ENCODE measurements around the gene HERPUD2.
"Not testable (repeated sequence)": the region's sequence is repeated elsewhere in the genome, so short reads cannot be mapped to it uniquely, and the experiment has no call there.

HERPUD2 gene

DNA sequence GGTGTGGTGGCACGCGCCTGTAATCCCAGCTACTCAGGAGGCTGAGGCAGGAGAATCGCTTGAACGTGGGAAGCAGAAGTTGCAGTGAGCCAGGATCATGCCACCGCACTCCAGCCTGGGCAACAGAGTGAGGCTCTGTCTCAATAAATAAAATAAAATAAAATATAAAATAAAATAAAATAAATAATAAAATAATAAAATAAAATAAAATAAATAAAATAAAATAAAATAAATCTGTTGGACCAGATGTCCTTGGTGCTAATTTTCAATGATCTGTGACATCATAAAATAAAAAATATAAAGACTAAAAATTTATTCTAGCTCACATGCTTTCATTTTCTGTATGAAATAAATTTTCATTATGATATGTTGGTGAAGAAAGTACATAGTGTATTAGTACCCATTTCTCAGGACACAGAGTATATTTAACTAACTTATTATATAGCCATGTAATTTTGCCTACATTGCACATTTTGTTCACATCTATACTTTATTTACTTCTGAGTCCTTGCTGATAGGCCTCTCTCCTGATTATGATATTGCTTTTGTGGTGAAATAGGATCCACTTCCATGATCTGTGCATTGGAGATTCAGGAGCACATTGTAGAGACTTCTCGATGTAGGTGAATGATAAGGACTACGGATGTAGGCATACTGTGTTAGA, 17.8 kb upstream of the HERPUD2 start:
- DNase-seq: no peak

DNA sequence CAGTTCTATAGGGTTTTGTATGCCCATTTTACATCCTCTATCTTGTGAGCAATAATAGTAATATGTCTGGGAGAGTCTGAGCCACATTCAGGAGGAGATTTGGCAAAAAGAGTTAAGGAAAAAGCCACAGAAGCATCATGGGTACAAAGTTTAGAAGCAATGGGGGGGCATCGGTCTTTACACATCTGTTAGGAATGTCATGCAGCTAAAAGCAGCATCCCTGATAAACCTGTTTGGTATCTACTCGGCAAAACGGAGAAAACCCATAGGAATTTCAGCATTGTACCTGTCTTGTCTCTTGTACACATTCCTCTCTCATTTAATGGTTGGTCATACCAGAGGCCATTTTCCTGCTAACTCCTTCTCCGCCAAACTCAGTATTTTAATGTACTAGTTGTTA, 12.5 kb upstream of the HERPUD2 start:
- no peak for DNase-seq

DNA sequence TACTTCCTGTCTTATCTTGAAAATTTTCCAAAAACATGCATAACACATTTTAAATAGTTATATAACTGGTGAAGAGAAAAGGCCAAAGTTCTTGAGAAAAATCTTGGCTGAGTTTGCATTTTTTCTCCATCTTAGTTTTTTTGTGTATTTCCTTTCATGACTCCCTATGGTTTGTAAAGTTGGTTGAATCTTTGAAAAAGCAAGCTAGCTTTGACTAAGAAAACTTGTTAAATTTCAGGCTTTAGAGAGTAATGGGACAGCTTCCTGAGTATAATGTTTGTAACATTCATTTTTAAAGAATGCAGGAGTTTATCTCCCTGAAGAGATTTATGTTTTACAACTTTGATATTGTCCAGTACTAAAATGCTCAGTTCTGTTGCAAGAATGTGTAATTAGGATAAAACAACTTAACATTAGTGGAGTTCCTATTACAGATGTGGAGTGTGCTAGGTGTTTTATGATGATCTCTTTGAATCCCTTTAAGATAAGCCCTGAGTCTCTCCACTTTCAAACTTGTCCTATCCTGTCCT, 11.1 kb upstream of the HERPUD2 start:
- DNase-seq: no peak

DNA sequence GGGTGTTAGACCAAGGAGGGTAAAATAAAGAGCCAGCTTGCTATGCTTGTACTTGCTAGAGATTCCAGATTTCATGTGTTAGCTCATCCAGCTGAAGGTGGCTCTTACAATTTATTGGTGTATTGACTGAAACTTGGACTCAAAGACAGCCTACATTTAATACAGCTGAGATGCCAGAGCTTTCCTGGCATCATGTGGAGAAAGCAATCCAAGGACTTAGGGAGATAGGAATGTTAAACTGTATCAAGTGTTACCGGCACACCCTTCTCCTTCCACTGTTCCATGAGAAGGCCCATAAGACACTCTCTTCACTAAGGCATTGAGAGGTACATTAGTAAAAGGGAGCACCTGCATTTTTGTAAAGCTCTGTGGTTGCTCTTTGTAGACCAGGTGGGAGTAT, 9.3 kb upstream of the HERPUD2 start:
- DNase-seq: no peak

DNA sequence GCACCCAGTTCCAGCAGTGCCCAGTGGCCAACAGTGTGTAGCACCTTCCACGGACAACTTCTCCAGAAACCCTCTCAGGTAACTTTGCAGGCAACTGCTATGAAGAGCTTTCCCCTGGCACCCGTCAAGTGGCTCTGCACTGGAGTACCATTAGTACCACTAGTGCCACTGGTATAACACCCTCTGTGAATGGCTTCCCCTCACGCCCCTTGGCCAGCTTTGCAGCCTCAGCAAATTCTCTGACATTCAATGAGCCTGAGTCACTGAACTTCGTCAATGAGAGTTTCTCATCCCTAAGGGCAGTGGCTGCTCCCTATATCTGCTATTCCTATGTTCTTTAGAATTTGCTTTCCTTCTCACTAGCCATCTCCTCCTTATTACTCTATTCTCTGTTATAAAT, 7.6 kb upstream of the HERPUD2 start:
- DNase-seq: no peak

DNA sequence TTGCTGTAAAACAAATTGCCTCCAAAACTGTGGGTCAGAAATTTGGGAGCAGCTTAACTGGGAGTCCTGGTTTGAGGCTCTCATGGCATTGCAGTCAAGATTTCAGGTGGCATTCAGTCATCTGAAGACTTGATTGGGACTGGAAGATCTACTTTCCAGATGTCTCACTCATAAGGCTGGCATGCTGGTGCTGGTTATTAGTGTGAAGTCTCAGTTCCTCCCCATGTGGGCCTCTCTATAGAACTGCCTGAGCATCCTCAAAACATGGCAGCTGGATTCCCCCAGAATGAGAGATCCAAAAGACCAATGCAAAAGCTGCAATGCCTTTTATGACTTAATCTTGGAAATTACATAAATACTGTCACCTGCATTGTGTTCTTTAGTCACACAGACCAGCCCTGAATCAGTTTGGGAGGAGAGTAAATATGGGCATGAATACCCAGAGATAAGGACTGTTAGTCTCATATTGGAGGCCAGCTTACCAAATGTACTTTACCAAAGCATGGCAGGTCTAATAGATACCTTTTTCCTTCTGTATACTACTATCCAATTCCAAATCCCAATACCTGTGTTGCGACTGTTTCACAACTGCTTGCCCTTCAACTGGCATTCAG, 6.5 kb upstream of the HERPUD2 start:
- no peak for DNase-seq

DNA sequence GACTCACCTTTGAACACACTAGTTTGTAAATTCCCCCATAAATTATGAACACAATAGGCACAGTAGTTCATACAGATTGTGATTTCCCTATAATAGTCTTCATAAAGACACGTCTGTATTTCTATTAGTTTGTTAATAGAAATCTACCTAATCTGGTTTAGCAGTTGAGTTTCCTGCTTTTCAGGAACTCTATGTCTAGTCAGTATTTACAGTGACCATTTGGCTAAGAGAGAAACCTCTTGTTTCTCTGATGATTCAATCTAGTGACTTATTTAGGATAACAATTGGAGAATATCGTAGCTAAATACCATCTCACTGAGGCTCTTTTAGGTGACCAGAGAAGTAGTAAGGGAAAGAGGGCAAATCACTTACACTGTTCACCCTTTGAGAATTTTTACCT, 5.9 kb upstream of the HERPUD2 start:
- no peak for DNase-seq

DNA sequence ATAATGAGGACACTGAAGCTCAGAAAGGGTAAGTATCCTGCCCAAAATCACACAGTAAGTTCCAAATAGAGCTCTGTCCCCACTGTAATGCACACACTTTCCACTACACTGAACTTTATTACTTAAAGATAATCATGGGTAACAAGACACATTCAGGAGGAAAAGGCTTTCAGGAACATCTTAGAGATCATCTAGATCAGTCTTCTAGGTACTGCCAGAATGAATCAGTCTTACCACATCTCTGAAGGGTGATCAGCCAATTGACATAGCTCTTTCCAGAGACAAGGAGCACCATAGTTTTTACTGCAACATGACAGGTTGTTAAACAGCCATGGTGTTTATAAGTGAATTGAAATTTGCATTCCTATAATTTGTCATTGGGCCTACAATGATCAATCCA, 5.4 kb upstream of the HERPUD2 start:
- DNase-seq: no peak

DNA sequence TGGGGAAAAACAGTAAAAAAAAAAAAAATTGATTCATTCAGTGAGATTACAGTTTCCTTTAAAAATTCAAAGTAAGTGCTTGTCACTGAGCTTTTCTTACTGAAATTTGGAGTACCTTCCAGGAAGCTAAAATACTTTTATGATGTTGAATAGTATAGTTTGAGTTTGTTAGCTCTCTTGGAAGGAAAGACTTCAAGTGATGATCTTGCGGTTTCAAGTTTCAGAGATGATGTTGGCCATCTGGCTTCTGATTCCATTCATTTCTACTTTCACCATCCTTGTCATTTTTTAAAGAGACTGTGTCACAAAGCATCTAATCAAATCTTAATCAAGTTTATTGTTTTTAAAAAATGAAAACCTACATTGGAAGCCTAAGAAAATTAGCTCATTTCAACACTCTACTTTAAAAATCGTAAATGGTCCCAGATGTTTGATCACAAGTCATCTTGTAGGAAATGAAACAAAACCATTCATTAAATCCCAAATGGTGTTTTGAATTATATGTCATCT, 4.9 kb upstream of the HERPUD2 start:
- DNase-seq: no peak

DNA sequence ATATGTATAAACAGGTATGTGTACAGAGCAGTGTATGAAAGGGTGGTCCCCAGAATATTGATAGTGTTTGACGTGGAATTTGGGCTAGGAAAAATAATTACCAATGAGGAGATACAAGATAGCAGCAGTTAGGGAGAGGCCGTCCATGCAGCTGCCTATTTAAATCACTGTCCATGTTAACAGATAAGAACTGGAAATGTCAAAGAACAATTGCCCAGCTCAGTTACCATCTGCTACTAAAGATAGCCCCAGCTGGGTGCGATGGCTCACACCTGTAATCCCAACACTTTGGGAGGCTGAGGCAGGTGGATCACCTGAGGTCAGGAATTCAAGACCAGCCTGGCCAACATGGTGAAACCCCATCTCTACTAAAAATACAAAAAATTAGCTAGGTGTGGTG, 3.4 kb upstream of the HERPUD2 start:
- not testable (repeated sequence) for DNase-seq

DNA sequence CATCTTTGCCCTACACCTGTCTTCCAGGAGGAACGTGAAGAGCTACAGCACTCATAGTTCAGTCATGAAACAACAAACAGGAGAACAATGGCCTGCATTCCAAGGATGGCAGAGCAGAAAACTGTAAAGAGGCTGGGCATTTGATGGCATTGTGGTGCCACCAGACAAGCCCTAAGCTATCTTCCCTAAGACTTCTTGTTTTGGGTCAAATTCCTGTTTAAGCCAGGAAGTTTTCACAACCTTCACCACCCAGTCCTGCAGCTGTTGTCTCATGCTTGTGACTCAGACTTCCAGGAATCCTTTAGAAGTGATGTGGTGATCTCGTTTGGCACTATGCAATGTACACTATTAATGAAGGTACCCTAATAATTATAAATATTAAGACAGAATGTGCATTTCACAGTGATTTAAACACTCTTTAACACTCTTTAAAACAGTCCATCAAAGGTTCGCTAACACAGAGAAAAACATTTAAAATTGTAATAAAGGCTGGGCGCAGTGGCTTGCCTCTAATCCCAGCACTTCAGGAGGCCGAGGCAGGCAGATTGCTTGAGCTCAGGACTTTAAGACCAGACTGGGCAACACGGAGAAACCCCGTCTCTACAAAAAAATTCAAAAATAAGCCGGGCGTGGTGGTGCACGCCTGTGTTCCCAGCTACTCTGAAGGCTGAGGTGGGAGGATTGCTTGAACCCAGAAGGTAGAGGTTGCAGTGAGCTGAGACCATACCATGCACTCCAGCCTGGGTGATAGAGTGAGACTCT, 2.7 kb upstream of the HERPUD2 start:
- no peak for DNase-seq

DNA sequence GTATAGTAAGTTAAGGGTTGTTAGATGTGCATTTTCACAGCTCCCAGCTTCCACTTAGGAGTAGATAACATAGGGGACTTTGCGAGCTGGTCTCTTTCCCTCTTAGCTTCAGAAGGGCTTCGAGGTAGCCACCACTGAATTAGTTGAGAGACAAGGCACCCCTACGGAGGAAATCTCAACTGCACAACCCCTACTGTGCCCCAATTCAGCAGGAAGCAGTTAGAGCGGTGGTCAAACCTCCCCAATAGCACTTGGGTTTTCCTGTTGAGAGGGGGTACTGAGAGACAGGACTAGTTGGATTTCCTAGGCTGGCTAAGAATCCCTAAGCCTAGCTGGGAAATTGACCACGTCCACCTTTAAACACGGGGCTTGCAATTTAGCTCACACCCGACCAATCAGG, 1.1 kb upstream of the HERPUD2 start:
- DNase-seq: no peak

DNA sequence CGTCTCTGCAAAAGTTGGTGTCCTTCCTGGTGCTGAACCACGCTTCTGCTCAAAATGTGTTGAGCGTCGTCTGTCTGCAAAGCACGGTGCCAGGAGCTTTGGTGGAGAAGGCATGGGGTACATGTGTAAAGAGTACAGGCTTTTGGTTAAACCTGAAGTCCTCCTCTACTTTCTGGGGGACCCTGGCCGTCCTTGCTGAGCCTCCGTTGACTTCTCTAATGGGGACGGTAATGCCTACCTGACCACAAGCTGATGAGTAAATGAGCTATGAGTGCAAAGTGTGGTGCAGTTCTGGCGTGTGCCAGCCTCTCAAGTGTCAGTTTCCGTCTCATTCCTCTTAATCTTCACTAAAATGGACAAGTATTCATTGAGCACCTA, 527 bp upstream of the HERPUD2 start:
- DNase-seq: no peak

DNA sequence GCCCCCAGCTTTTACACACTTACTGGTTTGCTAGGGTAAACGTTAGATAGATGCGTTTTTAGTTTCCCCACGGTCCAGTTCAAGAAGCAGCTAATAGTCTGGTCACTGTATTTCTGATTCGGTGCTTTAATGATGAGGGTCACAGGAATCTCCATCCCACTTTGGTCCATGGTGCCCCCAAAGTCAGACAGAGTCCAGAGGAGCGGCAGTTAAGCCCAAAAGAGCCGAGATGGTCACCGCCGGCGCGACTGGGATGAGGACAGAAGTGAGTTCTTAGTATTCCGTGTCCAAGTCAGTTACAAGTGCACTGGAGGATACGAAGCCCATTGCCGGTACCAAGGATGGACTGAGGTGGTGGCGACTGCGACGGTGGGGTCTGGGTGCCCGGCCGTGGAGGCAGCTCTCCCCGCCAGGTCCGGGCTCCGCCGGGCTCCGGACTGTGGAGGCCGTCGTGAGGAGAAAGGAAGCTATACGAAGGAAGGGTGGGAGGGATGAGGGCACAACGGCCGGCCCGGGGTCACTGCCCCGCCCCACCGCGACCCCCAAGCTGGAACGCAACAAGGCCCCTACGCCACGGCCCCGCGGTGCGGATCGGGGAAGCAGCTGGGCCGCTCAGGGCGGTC, 663 bp downstream of the HERPUD2 start:
- peak in 1 of 2 experiments; percentile 61 for DNase-seq

DNA sequence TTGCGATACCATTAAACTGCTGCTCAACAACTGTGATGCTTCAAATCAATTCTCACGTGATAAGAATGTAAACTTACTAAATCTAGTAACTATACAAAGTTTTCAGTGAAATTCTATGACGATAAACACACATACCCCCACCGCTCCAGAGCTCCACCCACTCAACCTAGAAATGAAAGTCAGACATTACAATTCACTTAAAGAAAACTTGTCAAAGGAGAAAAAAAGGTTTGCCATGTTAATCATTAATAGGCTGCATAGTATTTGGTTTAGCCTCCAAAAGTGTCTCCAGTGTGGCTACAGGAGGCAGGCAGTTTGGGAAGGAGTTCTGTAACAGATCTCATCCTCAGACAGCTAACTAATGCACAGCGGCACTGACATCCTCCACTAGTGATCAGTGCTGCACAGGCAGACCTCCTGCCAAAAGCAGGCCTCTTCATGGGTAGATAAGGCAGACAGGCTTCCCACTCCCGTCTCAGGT, 3.1 kb downstream of the HERPUD2 start:
- no peak for DNase-seq

DNA sequence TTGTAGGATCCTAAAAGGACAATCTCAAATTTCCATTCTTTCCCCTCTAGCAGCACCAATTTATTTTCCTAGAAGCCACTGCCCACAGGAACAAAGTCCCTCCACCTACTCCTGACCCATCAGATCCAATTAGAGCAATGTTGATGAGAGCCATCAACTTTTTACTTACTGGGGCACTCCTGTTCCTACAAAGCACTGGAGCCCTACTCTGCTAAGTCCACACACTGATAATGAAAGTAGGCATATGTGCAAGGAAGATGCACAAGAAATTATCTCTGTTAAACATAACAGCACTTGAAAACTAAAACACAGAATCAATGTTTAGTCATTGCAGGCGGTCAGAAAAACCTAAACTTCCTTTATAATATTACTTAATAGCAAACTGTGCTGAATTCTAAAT, 3.6 kb downstream of the HERPUD2 start:
- DNase-seq: no peak

DNA sequence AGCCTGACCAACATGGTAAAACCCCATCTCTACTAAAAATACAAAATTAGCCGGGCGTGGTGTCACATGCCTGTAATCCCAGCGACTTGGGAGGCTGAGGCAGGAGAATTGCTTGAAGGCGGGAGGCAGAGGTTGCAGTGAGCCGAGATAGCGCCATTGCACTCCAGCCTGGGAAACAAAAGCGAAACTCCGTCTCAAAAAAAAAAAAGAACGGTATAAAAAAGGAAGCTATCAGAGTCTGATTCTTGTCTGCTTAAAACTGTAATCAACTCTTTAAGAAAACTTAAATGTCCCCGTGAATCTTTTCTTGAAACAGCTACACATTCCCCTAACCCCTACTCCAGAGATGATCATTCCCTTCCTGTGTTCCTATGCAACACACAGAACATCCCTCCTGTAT, 4.3 kb downstream of the HERPUD2 start:
- DNase-seq: not testable (repeated sequence)

DNA sequence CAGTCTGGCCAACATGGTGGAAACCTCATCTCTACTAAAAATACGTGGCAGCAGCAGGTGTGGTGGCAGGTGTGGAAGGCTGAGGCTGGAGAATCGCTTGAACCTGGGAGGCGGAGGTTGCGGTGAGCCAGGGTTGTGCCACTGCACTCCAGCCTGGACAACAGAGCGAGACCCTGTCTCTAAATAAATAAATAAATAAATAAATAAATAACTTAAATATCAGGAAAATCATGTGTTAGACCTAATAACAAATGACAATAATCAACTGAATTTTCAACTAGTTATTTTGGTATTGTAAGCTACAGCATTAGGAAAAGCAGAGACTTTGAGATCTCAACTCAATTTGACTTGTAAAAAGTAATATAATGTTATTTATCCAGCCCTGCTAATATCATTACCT, 9.2 kb downstream of the HERPUD2 start:
- no peak for DNase-seq

DNA sequence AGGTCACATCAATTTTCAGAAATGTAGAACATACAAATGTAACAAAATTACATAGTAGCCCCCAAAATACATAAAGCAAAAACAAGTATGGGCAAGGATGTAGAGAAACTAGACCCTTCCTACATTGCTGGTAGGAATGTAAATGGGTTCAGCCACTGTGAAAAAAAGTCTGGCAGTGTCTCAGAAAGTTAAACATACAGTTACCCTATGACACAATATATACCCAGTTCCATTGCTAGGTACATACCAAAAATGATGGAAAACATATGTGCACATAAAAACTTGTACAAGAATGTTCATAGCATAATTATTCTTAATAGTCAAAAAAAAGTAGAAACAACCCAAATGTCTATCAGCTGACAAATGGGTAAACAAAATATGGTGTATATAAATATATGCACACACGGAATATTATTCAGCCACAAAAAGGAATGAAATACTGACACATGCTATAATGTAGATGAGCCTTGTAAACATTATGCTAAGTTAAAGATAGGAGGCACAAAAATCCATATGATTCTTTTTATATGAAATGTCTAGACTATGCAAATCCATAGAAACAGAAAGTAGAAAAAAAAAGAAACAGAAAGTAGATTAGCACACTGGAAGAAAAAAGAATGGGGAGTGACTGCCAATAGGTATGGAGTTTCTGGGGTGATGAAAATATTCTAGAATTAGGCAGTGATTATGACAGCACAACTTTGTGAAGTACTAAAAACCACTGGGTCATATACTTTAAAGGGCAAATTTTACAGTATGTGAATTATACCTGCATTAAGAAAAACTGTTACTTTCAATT, 13.5 kb downstream of the HERPUD2 start:
- DNase-seq: no peak

DNA sequence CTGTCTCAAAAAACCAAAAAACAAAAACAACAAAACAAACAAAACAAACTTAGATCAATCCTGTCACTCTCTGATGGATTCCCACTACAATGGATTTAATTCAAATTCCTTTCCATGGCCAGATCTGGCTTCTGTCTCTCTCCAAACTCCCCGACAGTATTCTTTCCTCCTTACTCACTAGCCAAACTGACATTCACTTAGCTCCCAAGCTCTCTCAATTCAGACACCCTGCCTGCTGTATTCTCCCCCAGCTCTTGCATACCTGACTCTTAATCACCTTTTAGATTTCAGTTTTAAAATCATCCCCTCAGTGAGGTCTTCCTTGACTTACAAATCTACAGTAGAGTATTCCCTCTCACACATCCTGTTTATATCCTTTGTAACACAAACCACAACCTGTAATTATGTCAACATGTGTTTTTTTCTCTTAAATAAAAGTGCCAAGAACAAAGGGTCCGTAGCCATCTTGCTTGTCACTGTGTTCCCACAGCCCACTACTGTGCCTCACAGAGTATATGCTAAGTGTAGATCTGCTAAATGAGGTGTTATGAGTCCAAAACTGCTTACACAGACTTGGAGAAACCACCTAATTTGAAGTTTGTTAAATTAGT, 14.4 kb downstream of the HERPUD2 start:
- DNase-seq: no peak

DNA sequence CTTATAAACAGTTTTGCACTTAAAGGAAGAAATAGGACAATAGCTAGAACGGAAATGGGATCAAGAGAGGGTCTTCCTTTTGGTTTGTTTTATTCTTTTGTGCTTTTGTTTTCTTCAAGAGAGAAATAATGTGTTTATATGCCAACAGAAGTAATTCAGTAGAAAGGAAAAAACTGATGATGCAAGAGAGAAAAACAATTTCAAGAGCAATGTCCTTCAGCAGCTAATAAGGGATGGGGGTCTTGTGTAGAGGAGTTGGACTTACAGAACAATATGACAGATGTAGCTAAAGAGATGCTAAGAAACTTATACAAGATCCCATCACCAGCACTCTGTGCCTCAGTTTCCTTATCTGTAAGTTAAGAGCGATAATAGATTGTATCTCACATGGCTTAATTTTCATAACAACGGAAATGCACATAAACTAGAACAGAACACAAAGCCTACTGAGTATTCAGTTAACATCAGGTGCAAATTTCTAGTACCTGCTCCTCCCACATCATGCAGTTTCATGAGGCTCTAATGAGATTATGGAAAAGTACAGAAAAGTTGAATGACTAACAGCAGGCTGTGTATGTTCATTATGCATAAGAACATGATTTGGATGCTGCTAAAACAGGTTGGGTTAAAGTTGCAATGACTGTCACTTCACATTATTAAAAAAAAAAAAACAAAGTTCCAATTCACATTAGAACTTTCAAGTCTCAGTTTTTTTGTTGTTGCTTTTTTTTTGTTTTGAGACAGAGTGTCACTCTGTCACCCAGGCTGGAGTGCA, 17.2 kb downstream of the HERPUD2 start:
- no peak for DNase-seq
